DLD1 (cell line): ENCODE measurements around the gene C1QTNF9B.
"Not testable (repeated sequence)": the region's sequence is repeated elsewhere in the genome, so short reads cannot be mapped to it uniquely, and the experiment has no call there.

ENCODE experiments used
- in situ Hi-C: cut with HindIII; loops from 2 replicates; pipeline ENCODE4 v1.10.0; 2017; ENCODE audit warnings: low sequenced_read_pairs

Gene C1QTNF9B

DNA sequence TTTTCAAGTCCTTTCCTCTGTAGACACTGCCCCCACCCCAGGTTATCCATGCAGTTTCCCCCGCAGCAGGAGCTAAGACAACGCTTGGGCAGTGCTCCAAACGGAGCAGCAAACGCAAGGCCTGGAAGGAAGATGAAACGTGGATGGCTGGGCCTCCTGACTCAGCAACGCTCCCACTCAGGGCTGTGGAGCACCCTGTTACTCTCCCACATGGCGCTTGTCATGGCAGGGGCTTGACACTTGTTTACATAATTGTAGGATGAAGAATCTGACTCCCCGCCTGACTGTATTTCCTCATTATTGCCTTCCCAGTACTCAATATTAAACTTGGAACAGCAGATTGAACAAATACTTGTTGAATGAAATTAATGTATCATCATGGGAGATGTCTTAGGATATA, 799 bp upstream of the C1QTNF9B start:
- in situ Hi-C loops, result no loop called here

GRCh38 chr13:23894746-23895145, 2.6 kb downstream of the C1QTNF9B start:
- in situ Hi-C loops, result not testable (repeated sequence)

DNA sequence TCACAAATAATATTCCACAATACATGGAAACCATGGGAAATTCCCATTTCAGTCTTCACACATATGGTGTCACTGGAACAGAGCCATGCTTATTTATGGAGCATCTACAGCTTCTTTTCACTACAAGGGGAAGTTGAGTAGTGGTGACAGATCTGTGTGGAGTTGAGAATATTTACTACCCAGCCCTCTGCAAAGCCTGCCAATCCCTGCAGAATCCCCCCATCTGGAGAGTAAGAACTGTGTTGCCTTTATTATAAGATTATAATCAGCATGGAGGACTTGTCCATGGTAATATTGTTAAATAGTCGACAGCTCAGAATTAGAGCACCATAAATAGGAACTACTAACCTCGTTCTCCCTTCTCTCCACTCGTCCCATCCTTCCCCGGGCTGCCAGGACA, 3.5 kb downstream of the C1QTNF9B start:
- in situ Hi-C loops, result not testable (repeated sequence)

DNA sequence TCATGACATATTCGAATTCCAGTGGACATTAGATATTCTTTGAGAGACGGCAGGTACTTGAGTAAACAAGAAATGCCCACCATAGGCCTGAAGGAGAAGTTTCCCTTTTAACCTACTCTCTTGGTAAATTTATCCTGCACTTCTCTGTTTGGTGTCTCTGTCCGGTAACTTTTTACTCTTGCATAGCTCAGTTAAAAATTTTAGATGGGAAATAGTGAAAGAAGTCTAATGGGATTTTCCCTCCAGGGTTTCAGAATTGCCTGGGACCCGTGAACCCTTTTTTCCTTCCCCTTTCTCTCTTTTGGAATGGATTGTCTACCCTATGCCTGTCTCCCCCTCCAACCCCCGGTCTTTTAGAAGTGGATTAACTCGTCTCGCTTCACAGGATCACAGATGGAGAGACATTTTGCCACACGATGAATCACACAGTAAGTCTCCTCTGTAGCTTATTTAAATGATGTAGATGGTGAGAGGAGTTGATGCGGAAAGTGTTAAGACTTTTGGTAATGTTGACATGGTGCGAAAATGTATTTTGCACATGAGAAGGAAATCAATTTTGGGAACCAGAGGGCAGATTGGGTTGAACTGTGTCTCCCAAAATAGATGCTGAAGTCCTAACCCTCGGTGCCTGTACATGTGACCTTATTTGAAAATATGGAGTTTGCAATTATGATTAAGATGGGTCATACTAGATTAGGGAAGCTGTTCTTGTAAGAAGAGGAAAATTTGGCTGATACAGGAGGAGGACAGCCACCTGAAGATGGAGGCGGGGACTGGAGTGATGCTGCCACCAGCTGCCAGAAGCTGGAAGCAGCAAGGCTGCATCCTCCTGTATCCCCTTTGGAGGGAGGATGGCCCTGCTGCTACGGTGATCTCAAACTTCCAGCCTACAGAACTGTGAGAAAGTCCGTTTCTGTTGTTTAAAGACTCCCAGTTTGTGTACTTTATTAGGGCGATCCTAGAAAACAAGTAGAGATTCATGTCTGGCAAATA, 7.4 kb downstream of the C1QTNF9B start:
- in situ Hi-C loops, result no loop called here

- in situ Hi-C loops, result no loop called here
These were observed 8.4 kb downstream of the C1QTNF9B start, which contains the start of gene MIPEP for GRCh38 chr13:23888658-23889614. Gene MIPEP, minus strand, starts transcription at chr13:23889400. Its CDS starts 80 bp downstream, at chr13:23889320.

DNA sequence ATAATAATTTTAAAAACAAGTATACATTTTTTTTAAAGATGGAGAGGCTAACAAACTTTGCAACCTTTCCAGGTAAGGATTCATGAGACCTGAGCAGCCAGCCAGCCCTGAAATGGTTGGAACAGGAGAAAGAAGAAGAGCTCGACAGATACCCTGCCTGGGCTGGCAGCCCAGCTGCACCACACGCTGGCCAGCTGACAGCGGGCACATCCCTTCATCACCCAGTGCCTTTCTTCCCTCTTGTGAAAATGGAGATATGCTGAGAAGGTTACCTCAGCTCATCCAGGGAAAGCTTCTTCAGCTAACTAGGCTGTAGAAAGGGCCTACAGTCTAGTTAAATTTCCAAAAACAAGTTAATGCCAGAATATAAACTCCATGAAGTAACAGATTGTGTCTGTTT, 12.9 kb downstream of the C1QTNF9B start:
- in situ Hi-C loops, result not testable (repeated sequence)

DNA sequence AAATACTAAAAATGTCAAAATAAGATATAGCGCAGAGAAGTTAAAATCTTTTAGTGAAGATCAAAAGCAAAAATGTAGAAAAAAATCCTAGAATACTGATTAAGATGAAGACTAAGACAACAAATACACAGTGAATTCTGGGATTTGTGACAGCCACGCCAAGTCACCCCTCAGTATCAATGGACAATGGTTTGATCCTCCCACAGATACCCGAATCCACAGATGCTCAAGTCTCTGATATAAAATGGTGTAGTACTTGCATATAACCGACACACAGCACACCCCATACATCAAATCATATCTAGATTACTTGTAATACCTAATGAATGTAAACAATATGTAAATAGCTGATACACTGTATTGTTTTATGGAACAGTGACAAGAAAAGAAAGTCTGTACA, 14.0 kb downstream of the C1QTNF9B start:
- in situ Hi-C loops, result no loop called here

GRCh38 chr13:23881402-23881800, 15.9 kb downstream of the C1QTNF9B start:
- in situ Hi-C loops, result not testable (repeated sequence)

DNA sequence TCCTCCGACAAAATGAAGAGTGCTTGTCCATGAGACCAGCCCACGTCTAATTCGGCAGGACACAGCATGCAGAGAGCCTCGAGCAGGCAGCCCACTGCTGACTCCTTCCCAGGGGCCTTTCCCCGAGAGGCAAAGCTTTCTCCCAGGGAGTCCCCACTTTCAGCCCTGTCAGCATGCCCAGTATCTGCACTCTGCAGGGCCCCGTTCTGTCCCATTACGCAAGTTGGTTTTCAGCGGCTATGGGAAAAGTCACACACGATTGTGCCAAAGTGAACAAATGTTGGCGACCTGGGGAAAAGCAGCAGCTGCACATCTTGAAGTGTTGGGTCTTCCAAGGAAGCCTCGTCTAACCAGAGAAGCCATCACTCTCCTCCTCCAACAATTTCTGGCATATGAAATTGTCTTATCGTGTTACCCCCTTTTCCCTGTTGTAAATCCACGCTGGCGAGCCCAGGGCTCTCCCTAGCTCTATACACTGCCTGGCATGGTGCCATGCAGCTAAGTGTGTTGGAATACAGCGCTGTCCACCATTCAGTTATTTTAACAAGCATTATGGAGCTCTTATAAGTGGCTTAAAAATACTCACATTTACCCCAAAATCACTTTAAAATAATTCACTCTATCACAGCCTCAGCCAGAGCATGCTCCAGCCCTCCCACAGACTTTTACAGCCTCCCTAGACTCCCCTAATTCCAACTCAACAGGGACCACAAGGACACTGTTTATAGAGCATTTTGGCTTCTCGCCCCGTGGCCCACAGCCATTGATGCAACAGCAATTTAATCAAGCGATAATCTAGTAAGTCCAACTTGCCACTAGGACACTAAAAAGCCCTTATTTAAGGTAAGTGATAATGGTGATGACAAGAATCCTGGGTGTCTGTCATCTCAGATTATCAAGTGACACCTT, 16.6 kb downstream of the C1QTNF9B start:
- in situ Hi-C loops, result not testable (repeated sequence)

DNA sequence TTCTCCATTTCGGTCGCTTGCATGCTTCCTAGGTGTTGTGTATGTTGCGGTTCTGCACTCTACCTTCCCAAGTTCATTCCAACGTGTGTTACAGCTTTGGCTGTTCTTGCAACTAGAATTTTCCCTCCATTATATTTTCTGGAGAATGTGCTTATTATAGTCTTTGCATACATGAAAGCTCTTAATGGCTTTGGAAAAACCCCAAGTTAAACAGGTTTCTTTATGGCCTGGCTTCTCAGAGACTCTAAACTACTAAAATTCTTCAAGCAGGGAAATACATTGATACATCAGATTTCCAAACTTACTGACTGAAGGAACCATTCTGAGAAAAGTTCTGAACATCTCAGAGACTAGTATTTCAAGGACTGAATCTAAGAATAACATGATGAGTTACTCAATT, 20.0 kb downstream of the C1QTNF9B start:
- in situ Hi-C loops, result no loop called here

- in situ Hi-C loops, result no loop called here
These were observed 21.0 kb downstream of the C1QTNF9B start for GRCh38 chr13:23876265-23876664.

- in situ Hi-C loops, result no loop called here
These were observed 25.6 kb downstream of the C1QTNF9B start for GRCh38 chr13:23871616-23872220.

DNA sequence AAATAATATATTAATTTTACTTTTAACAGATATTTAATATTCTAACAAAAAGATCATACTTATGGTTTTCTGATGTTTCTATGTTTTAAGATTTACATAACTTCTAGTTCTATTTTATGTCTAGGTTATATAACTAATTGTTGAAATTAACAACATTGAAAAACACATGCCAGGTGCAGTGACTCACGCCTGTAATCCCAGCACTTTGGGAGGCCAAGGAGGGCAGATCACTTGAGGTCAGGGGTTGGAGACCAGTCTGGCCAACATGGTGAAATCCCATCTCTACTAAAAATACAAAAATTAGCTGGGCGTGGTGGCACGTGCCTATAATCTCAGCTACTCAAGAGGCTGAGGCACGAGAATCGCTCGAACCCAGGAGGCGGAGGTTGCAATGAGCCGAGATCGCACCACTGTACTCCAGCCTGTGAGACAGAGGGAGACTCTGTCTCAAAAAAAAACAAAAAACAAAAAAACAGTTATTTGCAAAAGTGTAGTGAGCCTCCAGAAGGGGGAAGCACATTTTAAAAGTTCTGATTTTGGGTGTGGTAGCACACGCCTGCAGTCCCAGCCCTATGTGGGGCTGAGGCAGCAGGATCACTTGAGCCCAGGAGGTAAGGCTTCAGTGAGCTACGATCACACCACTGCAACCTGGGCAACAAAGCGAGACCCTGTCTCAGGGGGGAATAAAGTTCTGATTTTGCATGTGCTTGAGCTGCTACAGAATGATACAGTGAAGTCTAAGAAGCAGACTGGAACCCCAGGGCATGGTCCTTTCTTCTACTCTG, 26.8 kb downstream of the C1QTNF9B start:
- in situ Hi-C loops, result no loop called here

DNA sequence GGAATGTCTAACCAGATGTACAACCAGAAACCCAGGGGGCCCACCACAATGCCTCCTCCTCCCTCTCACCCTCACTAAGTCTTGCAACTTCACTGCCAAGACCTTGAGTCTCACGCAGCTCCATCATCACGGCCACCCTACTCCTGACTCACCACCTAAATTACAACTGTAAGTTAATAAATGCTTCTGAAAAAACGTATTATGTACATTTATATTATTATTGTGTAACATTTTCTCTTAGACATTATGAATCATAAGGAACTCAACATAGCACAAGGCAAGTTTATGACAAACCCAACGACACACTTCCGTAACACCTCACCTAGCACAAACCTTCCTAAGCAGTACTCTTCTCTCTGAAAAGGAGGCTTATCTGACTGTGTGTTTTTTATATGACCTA, 28.8 kb downstream of the C1QTNF9B start:
- in situ Hi-C loops, result no loop called here

- in situ Hi-C loops, result no loop called here
These were observed 30.2 kb downstream of the C1QTNF9B start for GRCh38 chr13:23867027-23867491.

- in situ Hi-C loops, result no loop called here
These were observed 30.8 kb downstream of the C1QTNF9B start for GRCh38 chr13:23866420-23867026.

DNA sequence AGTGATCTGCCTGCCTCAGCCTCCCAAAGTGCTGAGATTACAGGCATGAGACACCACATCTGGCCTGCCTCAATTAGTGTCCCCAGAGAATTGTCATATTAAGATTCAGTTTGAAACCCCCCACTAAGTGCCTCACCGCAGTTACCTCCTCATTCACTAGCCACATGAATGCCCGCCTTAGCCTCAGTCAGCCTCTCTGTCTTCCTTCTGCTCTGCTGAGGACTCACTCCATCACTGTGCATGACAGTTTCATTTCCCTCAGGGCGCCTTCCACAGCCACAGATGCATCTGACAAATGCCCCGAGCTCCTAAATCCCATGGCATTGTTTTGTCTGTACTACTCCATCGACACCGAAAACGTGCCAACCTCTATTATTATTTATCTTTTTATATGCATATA, 31.4 kb downstream of the C1QTNF9B start:
- in situ Hi-C loops, result no loop called here

DNA sequence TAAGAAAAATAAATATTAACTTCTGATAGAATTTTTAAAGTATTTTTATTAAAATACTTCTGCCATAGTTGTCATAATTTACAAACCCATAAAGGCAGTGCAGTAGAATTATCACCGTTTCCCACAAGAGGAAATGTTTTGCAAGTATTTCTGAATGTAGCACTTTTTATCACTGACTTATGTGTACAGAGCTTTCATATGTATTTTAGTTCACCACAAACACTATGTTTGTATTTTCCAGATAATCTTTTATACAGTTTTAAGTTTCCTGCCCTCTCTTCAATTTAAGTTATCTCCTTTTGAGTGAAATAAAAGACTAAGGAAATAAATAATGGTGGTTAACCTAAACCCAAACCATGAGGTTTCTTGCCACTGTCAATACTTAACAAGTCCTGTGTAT, 32.3 kb downstream of the C1QTNF9B start:
- in situ Hi-C loops, result no loop called here

- in situ Hi-C loops, result no loop called here
These were observed 36.0 kb downstream of the C1QTNF9B start for GRCh38 chr13:23861310-23861709.
